Bronchial epithelial cell (primary cell): ENCODE results near the gene PTPRN2. TPM values are rescaled to one million over a fixed set of nuclear protein-coding genes. Genes with fewer than 3 reads are reported as not detected.

Source experiments
- DNase-seq: peaks from one replicate; pipeline ENCODE4 v3.0.0-alpha.2; 2010; ENCODE audit warnings: low read depth
- FAIRE-seq: peaks from 2 replicates; lab custom pipeline; 2011; peaks lifted over from hg19 to GRCh38; lab: Jason Lieb, UNC
- H3K27me3 ChIP-seq: 2 replicates; pipeline ENCODE4 v1.5.1; 2011; ENCODE audit warnings: low read length; ENCODE audit not compliant: control insufficient read depth, insufficient read depth
- H3K36me3 ChIP-seq: 2 replicates; pipeline ENCODE4 v1.5.1; 2011; ENCODE audit warnings: low read length; ENCODE audit not compliant: control insufficient read depth, insufficient read depth
- H3K4me3 ChIP-seq: 2 replicates; pipeline ENCODE4 v1.5.1; 2011; ENCODE audit warnings: mild to moderate bottlenecking, low read depth, low read length, control low read depth
- CTCF ChIP-seq: IDR thresholded peaks from 2 replicates; pipeline ENCODE4 v1.5.1; 2011; ENCODE audit warnings: mild to moderate bottlenecking, moderate library complexity, low read length, control low read depth, inconsistent platforms; ENCODE audit not compliant: insufficient read depth, severe bottlenecking
- total RNA-seq: library from RNA; depleted of rRNA; stranded (reverse); fragments of >200 nt; gene quantifications from 2 replicates; pipeline ENCODE4 v1.2.1, GENCODE V29; 2014

PTPRN2 gene
- total RNA-seq, 1 donor from 2014 or later, result 1.1 TPM

- no peak for DNase-seq
- H3K36me3 ChIP-seq, result no peaks in the 10 kb centered on the region
- no peak for TF ChIP-seq CTCF
- no peak overlapping the region for H3K4me3 ChIP-seq
- FAIRE-seq, result no peak
- H3K27me3 ChIP-seq, result no peaks in the 10 kb centered on the region
Observed at GRCh38 chr7:157758468-157759245, 829.0 kb downstream of the PTPRN2 start.

GRCh38 chr7:157757776-157758467 is 829.7 kb downstream of the PTPRN2 start:
- FAIRE-seq, result no peak

GRCh38 chr7:157757211-157757610 is 830.4 kb downstream of the PTPRN2 start:
- TF ChIP-seq CTCF, result no peak
- H3K36me3 ChIP-seq, result no peaks in the 10 kb centered on the region
- H3K27me3 ChIP-seq, result no peaks in the 10 kb centered on the region
- FAIRE-seq (no peak), DNase-seq (no peak)
- H3K4me3 ChIP-seq, result no peak overlapping the region

More at GRCh38 chr7:157757776-157758467, 829.7 kb downstream of the PTPRN2 start:
- DNase-seq, result no peak
- no peak for TF ChIP-seq CTCF
- no peak overlapping the region for H3K4me3 ChIP-seq
- no peaks in the 10 kb centered on the region for H3K36me3 ChIP-seq
- no peaks in the 10 kb centered on the region for H3K27me3 ChIP-seq

- DNase-seq, result no peak
- Histone ChIP-seq H3K36me3 (no peaks in the 10 kb centered on the region), H3K4me3 (no peak overlapping the region), H3K27me3 (no peaks in the 10 kb centered on the region)
- no peak for FAIRE-seq
- no peak for TF ChIP-seq CTCF
Observed at GRCh38 chr7:157755741-157756140, 831.9 kb downstream of the PTPRN2 start.

GRCh38 chr7:157754416-157754790 is 833.2 kb downstream of the PTPRN2 start:
- Histone ChIP-seq H3K4me3 (no peak overlapping the region), H3K27me3 (no peaks in the 10 kb centered on the region), H3K36me3 (no peaks in the 10 kb centered on the region)
- TF ChIP-seq CTCF, result no peak
- DNase-seq (no peak), FAIRE-seq (no peak)
